NCI-H524 treated with DMSO at 0.1 percent for 48 hours (cell line): ENCODE results near the gene SLC26A2.

Source experiments
- DNase-seq: peaks from one replicate; lab custom pipeline; 2025; lab: John Stamatoyannopoulos, UW

The SLC26A2 gene

DNA sequence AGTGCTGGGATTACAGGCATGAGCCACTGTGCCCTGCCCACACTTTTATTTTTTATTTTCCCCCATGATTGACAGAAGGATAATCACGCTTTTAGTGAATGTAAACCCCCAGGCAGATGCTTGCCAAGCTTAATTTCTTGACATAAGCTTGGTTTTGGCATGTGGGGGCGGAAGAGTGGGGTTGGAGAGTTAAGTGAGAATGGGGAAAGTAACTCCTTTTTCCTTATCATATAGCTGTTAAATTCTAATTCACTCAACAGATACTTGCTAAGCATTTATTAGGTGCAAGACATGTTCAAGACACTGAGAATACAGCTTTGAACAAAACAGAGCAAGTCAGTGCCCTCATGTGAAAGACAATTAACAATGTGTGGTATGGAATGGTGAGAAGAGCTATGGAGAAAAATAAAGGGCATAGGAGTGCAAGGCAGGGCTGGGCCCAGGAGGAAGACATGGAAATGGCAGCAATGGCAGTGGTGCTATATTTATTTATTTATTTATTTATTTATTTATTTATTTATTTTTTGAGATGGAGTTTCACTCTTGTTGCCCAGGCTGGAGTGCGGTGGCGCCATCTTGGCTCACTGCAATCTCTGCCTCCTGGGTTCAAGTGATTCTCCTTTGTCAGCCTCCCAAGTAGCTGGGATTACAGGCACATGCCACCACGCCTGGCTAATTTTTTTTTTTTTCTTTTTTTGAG is 2.2 kb downstream of the SLC26A2 start:
- no peak for DNase-seq

DNA sequence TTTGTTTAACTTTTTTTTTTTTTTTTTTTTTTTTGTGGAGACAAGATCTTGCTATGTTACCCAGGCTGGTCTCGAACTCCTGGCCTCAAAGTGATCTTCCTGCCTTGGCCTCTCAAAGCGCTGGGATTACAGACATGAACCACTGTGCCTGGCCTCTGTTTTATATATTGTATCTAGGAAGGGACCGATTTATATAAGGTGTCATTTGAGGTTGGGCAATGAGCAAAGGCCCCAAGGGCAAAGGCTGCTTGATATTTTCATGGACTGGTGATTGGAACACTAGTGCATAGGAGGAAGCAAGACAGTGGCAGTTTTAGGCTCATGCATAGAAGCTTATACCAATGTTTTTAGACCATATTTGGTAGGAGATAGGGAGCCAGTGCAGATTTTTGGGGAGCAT is 3.2 kb downstream of the SLC26A2 start:
- no peak for DNase-seq

DNA sequence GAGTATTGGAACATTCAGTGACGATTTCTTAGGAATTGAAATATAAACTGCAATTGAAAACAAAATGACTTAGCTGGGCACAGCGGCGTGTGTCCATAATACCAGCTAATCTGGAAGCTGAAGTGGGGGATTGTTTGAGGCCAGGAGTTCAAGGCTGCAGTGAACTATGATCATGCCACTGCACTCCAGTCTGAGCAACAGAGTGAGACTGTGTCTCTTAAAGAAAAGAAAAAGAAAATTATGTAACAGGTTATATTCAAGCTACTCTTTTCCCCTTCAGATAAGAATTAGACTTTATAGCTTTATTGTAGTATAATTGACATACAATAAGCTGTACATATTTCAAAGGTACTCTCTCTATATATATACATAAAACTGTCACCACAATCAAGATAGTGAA is 6.4 kb downstream of the SLC26A2 start:
- no peak for DNase-seq

DNA sequence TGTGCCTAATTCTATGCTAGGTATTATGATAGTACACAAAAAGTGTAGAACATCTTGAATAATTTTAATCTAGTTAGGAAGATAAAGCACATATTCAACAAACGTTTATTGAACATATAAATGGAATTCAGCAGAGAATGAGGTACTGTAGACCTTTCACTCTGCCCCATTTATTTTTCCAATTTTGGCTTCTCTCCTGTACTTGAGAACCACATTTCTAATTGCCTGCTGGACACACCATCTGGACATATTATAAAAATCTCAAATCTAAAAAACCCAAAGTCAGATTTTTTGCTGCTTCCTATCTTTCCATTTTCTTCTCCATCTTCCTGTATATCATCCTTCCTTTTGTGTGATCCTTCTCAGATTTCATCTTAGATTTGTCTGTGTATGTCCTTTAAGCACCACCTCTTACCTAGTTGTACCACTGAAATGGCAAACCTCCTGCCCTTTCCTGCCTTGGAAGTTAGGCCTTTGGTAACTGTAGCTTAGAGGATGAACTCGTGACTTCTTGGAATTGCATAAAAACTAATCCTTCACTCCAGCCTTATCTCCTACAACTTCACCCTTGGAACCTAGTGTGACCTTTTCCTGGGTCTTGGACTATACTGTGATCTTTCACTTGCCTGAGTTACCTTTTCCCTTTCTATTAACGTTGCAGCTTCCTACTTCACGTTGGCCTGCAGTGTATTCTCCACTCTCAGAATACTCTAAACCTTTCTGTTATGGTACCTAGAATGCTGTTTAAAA is 8.8 kb downstream of the SLC26A2 start:
- no peak for DNase-seq

DNA sequence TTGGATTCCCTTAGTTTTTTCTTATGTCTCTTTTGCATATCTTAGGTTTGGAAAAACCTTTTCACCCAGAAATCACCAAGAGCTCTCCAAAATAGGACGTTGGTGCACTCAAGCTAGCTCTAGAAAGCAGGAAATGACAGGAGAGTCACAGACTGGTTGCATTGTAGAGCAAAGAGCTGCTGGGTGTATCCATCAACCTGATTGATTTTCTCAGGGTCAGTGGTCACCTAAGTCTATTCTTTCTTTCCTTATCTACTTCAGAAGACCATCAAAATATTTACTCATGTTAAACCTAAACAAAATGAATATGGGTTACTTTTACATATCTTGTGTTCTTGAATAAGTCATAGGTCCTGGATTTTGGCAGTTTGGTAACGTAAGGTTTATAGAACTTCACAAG is 14.9 kb downstream of the SLC26A2 start:
- no peak for DNase-seq

DNA sequence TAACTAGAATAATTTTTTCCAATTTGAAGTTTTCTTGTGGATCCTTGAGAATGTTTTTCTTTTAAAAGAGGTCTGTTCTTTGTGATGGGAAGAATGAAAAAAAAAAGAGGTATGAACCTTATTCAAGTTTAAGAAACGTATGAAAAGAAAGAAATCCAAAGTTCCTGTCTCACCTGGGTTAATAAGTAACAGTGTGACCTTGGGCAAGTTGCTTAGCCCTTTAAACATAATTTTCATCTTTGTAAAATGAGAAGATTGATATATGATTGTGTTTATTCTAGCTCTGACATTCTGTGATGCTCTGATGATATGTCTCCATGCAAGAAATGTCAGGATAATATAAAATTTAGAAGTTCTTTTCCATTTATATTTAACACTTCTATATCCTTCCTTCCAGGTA is 19.3 kb downstream of the SLC26A2 start:
- DNase-seq: no peak

DNA sequence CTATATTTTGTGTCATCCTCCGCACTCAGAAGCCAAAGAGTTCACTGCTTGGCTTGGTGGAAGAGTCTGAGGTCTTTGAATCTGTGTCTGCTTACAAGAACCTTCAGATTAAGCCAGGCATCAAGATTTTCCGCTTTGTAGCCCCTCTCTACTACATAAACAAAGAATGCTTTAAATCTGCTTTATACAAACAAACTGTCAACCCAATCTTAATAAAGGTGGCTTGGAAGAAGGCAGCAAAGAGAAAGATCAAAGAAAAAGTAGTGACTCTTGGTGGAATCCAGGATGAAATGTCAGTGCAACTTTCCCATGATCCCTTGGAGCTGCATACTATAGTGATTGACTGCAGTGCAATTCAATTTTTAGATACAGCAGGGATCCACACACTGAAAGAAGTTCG is 20.6 kb downstream of the SLC26A2 start:
- DNase-seq: no peak

DNA sequence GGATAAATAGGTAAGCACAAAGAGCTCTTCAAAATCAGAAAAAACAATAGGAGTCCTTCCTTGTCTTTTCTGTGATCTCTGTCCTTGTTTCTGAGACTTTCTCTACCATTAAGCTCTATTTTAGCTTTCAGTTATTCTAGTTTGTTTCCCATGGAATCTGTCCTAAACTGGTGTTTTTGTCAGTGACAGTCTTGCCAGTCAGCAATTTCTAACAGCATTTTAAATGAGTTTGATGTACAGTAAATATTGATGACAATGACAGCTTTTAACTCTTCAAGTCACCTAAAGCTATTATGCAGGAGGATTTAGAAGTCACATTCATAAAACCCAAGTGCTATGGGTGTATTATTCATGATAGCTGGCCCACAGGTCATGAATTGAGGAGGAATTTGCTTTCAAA is 21.9 kb downstream of the SLC26A2 start:
- DNase-seq: no peak

DNA sequence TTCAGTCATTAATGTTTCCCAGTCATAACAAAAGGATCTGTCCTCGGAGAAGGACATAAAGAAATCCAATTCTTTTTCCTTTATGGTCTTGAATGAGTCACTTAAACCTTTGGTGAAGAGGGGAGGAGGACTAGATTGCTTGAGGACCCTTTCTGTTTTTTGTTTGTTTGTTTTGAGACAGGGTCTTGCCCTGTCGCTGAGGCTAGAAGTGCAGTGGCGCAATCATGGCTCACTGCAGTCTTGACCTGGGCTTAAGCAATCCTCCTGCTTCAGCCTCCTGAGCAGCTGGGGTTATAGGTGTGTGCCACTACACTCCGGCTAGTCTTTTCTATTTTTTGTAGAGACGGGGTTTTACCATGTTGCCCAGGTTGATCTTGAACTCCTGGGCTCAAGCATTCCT is 27.6 kb downstream of the SLC26A2 start:
- DNase-seq: no peak

DNA sequence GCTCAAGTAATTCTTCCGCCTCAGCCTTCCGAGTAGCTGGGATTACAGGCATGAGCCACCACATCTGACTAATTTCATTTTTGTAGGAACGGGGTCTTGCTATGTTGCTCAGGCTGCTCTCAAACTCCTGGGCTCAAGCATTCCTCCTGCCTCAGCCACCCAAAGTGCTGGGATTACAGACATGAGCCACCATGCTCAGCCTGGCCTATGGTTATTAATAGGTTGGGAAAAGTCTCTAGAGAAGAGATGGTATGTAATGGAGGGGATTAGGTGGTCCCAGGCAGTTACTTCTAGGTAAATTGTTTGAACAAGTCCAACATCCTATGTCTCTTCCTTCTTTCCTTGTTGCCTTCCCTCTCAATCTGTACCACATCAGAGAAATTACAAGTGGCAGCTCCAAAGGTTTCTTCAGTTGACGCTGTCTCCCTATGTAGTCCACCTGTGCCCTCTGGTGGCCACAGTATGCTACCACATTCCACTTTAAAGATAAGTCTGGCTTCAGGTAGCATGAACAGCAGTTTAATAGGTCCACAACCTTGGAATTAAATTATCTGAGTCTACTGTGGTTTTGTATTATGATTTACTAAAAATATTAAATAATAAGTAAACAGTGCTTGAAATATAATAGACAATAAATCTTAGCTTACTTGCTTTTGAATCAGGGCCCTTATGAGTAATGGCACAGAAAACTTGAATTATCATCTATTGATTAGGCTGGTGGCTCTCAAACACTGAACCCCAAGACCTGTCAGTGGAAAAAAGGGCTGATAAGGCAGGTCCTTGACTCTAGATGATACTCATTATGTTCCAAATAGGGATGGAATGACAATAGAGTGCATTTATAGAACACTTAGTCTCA is 30.2 kb downstream of the SLC26A2 start:
- DNase-seq: no peak

DNA sequence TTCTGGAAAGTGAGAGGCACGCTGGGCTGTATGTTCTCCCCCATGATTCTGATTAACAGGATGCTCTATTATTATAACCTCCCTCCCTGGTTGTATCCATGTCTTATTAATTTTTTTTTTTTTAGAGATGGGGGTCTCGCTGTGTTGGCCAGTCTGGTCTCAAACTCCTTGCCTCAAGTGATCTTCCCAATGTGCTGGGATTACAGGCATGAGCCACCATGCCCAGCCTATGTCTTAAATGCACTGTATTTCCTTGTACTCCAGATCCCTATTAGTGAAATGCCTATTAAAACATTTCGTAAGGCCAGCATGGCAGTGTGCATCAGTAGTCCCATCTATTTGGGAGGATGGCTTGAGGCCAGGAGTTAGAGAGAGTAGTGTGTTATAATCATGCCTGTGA is 32.9 kb downstream of the SLC26A2 start:
- no peak for DNase-seq

DNA sequence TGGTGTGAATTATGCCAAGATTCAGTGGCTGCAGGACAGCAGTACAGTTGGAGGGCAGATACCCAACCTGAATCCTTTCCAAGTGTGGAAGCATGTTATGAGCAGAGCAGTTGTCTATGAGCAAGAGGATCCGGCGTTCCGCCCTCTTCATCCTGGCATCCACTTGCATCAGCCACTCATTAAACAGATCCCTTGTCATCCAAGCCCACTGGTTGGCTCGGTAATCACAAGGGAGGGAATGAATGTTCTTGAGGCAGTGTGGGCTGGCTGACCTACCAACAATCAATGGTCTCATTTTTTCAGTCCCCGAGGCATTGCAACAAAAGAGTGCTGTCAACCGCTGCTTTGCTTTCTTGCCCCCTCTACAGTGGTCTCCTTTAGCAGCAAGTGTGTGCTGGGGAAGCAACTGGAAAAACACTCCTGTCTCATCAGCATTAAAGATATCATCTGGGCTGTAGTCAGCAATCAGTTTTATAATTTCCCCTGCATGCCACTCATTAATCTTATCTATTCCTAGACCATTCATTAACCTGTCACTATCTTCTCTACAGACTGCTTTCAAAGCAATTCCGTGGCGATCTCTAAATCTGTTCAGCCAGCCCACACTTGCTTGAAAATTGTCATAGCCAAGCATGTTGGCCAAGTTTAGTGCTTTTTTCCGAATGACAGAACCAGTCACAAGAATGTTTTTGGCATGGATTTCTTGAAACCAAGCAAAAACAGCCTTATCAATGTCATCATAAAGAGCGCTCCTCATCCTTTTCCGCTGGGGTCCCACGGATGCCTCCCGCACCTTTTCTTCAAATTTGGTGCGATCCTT is 35.0 kb downstream of the SLC26A2 start:
- DNase-seq: no peak

DNA sequence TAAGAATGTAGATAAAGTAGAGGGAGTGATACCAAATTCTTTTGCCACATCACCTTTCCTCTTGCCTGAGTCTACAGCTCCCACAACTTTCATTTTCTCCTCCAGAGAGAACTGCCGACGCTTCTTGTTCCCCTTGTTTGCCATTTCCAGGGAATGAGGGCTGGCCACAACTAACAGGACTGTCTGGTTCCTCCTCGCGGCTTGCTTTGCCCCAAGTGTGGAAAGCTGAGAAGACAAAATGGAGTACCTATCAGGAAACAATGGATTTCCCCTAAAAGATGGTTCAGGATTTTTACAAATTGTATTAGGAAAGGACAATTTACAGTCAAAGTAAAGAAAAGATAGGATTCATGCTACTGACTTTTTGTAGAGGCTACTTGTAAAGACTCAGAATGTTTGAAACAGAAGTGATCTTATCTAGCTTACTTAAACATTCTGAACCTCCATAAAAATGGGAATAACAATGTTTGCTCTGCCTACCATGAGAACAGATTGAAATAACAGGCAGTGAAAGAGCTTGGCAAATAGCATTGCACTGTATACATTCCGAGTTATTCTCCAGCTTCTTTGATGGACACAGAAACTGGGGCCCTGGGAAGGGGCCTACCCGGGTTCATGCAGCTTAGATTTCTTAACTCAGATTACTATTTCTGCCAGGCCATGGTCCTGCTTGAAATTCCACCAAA is 35.8 kb downstream of the SLC26A2 start:
- no peak for DNase-seq

DNA sequence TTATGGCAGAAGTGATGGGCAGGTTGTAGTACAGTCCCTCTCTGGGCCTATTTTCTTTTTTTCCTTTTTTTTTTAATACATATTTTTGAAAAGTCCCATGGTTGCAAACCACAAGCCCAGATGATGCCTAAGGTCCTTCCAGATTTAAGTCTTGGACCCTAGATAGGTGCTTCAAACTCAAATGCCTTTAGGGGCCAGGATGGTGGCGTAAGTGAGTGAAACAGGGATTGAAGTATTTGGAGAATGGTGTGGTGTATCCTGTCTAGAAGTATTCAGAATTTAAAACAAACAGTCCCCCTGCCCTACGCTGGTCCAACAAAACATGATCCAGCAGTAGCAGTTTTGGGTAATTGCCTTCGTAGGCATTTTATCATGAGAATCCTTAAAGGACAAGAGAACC is 37.7 kb downstream of the SLC26A2 start:
- DNase-seq: no peak

DNA sequence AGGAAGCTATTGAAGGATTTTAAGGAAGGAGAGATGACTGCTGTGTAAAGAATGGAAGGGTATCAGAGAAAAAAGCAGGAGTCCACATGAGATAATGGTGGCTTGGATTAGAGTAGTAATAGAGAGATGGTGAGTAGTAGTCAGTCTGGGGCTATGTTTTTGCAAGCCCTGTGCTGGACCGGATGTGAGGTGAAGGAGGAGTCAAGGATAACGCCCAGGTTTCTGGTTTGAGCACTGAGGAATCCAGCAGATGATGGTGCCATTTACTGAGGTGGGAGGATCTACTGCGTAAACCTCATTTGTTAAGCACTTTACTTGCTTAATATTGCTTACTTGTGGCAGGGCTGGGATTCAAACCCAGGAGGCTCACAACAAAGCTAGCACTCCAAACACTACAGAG is 38.8 kb downstream of the SLC26A2 start:
- no peak for DNase-seq

DNA sequence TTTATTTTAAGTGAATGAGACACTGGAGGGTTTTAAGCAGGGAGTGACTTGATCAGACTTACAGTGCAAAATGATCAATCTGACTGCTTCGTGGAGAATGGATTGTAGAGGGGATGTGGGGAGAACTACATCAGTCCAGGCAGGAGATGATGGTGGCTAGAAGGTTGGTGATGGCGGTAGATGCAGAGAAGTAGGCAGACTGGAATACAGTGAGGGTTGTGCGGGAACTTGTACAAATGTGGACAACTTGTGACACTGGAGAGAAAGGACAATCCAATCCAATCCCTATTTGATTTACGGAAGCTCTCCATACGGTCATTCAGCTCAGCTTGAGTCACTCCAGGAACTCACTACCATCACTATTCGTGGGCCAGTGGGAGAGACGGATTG is 39.3 kb downstream of the SLC26A2 start:
- no peak for DNase-seq

DNA sequence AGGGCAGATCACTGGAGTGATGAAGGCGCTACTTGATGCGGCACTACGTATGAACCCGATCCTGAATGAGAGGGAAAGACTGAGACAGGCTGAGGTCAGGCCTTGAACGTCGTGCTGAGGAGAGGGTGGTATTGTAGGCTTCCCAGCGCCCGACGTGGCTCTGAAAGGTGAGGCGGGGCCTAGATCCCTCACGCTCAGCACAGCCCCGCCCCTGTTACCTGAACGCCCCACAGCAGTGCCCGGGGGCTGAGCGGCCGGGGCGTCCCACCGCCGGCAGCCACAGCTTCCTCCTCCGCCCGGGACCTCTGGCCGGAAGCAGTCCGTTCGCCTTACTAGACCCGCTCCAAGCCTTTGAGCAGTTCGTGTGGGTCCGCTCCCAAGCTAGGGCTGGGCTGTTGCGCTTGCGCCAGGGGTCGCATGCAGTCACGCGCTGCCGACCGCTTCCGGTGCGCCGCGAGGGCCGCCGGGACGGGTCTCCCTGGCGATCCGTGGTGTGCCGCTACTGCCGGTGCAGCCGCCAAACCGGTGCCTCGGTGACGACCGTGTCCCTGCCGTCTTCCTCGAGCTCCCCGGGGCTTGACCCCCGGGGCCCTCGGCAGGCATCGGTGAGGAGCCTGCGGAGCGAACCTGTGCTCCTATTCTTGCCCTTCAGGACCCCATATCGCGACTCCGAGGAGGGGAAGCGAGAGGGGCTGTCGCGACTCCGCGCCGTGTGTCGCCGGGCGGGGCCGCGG is 39.9 kb downstream of the SLC26A2 start, which contains the start of the genes HMGXB3 and TIGD6:
Gene HMGXB3, plus strand, starts transcription at position 484 of the 734 bp plus-strand sequence. CDS start 4,114 bp downstream, outside the sequence.
Gene TIGD6, minus strand, starts transcription at position 399 of the 734 bp plus-strand sequence. CDS start 4,306 bp downstream, outside the sequence.
- DNase-seq: peak; percentile 57

DNA sequence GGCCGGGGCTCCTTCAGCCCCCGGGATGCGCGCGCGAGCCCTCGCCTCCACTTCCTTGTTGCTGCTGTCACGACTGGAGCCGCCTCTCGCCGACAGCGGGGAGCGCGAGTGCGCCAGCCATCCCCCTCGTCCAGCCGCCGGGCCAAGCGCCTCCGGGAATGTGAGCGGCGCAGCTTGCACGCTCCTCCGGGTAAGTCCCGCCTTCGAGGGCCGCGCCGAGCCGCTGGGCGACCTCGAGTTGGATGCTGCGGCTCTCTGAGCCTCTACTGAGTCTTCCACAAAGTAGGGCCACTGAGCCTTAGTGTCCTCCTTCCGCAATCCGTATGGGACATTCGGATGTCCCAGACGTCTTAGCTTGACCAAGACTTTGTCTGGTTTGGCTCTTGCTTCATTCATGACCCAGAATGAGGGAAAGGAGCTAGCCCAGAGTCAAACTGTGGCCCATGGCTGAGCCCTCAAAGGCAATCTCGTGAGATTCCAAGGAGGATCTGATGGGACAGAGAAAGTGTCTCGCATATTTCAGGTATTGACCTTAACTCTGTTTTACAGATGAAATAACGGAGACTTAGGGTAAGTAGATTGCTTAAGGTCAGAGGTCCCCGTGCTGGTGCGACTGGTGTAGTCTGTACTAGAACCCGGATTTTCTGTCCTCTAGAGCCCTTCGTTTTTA is 40.6 kb downstream of the SLC26A2 start:
- DNase-seq: no peak

DNA sequence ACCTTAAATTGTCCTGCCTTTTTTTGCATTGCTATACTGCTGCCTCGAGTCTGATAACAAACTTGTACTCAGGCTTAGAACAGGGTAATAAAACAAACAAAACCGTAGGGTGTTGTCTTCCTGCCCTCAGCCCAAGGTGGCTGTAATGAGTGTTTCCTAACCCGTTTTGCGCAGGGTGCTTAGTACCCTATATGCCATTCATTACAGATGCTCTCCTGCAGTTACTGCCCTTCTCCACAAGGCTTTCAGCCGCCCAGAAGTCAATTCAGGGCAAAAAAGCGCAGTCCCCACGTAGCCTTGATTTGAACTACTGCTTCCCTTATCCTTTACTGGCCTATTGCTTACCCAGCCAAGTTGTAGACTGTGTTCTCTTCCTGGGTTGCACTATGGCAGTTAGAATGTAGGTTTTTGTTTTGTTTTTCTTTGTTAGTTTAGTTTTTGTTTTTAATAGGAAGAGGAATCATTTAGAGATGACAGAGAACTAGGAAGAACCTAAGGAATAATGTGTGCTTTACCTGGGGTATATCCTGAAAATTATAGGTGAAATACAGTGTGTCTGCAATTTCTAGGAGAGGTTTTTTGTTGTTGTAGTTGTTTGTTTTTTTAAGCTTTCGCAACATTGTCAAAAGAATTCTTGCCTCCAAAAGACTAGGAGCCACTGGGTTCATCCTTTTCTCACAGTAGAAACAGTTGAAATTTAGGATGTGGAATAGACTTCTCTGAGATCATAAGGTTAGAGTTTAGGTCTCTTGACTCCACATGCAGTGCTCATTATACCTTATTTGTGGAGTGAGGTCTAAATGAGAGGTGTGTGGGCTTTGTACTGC is 41.3 kb downstream of the SLC26A2 start:
- DNase-seq: no peak
